ENCODE results near the gene OTOS.

- TF ChIP-seq REST (IDR thresholded peaks at IDR 0.05; ENCODE audit: borderline replicate concordance in 1 of 2, low read depth in 1 of 2, low read length in 2 of 2) (no peak; a peak in 1 of 4 replicates), ZBTB21 (CRISPR knock-in tag; IDR thresholded peaks at IDR 0.05) (no peak), CTCF (CRISPR knock-in tag; IDR thresholded peaks at IDR 0.05) (peak; percentile 37), RNF2 (conservative IDR thresholded peaks at IDR 0.05; ENCODE audit: low read depth) (peak; percentile 68), NFYB (CRISPR knock-in tag; IDR thresholded peaks at IDR 0.05) (no peak; the same call in 1 of the 2 replicates), KAT7 (CRISPR knock-in tag; IDR thresholded peaks at IDR 0.05; ENCODE audit: borderline replicate concordance) (peak; percentile 65; the same call in 1 of the 2 replicates)
Observed at GRCh38 chr2:240136013-240136670, 4.3 kb downstream of the OTOS start, which contains the start of gene COPS9.
